Measurements from ENCODE around the gene MAPK8IP2.
"Not testable (repeated sequence)": the region's sequence is repeated elsewhere in the genome, so short reads cannot be mapped to it uniquely, and the experiment has no call there.

The MAPK8IP2 gene

DNA sequence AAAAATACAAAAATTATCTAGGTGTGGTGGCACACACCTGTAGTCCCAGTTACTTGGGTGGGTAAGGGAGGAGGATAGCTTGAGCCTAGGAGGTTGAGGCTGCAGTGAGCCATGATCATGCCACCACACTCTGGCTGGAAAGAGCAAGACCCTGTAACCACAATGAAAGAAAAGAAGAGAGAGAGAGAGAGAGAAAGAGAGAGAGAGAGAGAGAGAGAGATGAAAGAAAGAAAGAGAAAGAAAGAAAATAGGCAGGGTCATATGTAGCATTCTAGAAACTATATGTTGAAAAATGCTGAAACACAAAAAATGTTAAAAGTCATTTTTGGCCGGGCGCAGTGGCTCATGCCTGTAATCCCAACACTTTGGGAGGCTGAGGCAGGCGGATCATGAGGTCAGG, 13.7 kb downstream of the MAPK8IP2 start:
- DNase-seq, result not testable (repeated sequence)

DNA sequence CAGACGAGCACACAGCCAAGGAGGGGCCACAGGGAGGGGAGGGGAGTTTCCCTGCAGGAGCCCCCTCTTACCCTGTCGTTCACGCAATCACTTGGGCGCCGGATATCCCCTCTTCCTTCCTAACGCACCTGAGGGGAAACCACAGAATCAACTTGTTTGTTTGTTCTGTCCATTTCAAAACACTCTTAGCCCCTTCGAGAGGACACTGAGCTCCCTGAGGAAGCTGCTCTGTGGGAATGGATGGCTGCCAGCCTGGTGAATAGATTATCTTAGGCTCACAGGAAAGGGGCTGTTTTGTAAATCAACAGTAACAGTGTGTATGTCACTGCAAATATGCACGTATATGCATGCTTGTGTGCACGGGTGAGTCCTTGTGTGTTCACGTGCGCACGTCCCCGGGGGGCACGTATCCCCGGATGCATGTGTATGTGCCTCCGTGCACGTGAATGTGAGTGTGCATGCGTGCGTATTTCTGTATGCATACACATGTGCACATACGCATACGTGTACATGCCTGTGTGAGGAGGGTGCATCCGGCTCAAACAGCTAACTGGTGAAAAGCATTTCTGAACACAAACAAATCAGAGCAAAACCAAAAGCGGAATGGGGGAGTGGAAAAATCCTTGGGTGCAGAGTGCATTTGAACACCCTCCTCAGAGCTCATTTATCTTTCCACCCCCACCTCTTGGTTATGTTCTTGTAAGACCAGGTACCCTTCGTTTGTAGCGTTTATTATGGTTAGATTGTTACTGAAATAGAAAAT, 20.2 kb downstream of the MAPK8IP2 start:
- DNase-seq, result no peak

DNA sequence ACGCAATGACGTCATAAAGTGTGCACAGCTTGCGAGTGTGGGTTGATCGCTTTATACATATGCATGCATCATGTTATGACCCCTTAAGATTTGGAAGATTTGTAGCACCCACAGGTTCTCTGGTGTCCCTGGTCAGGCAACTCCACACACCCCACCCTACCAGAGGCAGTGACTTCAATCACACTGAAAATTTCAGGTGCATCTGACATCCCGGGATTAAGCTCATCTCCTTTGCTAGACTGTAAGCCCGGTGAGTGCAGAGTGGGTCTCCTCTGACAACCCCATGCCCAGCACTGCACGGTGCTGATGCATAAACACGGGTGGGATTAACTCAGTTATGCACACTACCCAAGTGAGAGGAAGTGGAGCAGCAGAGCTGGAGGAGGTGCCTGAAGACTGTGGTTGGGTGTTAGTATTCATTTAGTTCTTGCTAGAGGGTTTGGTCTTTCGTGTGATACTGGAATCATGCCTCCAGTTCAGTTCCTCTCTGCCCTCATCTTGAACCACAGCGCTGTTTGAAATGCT, 20.8 kb downstream of the MAPK8IP2 start:
- DNase-seq, result no peak

DNA sequence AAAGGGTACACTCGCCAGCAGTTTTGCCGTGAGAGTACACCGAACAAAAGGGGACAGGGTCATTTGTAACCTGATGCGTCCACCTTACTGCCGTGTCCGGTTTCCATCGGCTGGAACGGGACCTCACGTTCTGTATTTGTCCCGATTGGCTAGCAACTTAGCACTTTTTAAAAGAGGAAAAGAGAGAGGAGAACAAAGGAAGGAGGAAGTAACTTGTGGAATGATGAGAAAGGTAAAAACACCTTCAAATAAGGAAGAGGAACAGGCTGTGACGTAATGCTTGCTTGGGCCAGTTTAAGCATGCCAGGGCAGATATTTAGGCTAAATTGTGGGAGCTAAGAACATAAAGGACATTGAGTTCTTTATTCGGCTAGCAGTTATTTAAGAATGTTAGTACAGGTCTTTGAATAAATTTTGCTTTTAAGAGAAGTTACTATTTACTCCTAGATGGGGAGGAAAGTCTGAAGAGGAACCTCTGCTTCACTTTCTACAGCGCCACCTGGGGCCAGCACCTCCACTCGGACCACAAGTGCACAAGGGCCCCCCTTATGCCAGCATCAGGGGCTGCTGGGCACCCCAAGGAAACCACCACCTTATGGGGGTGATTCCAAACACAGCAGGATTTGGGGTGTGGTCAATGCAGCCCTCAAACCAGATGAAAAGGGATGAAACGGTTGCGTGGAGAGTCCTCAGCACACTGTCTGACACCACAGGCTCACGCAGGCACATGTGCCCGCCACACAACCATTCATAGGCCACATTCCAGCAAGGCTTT, 21.5 kb downstream of the MAPK8IP2 start:
- DNase-seq, result peak; percentile 54

DNA sequence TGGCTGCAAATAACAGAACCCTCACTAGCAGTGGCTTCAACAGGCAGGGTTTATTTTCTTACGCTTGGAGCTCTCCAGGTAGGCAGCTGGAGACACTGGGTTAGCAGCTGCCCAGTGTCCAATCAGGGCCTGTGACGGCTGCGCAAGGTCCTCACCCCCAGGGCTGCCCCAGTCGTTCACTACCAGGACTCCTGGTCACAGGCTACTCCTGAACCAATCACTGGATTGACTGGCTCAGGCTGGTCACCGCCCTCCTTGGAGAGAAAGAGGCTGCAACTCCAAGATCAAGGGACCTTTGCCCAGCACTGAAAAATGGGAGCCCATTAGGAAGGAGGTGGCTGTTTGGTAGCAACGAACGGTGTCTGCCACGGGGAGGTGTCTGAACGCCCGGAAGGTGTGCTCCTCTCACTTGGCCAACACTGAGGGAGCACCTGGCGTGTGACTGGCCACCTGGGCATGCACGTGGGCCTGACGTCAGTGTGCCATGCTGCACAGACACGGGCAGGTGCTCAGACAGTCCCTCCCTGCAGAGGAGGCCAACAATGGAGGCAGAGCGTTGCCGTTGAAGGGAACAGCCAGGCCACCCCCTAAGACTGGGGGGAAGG, 22.2 kb downstream of the MAPK8IP2 start:
- DNase-seq, result peak; percentile 91

DNA sequence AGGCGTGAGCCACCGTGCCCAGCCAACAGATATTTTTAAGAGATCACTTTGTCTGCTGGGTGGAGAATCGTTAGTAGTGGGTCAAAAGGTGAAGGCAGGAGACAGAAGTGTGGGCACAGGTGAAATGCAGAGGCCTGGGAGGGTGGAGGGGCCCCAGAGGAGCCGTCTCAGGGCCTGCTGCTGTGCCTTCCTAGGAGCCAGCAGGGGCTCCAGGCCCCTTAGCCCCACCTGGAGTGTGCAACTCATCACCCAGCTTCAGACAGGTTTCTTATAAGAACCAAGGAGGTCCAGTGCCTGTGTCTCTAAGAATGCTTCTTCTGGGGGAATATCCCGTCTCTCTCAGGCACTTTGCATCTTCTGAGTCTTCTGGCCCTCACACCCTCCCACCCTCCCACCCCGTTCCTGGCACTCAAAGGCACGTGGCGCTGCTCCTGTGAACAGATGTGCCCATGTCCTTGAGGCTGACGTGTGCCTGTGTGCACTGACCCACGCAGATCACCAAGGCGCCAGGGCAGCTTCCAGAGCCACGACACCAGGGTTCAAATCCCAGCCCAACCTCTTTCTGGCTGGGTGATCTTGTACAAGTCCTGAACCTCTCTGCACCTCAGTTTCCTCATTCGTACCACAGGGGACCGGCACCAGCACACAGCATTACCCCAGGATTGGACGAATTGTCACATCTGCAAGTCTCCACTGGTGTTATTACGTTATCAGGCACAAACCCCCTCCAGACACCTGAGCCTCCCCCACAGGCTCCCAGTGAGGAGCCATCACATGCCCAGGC, 23.9 kb downstream of the MAPK8IP2 start:
- no peak for DNase-seq

DNA sequence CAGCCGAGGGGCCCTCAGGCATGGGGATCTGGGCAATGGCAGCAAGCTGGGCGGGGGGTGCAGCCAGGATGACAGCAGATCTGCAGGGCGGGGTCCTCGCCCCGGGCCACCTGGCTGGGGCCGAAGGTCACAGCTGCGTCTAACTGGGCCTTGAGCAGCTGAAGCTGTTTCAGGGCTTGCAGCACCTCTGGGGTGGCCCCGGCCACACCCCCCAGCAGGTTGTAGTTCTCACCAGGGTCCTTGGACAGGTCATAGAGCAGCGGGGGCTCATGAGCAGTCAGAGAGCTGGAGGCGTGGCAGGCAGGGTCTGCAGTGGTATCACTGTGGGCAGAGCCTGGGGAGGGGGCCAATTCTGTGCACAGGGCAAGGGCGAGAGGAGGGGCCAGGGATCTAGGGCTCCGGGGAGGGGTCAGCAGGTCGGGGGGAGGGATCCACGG, 24.6 kb downstream of the MAPK8IP2 start:
- no peak for DNase-seq

DNA sequence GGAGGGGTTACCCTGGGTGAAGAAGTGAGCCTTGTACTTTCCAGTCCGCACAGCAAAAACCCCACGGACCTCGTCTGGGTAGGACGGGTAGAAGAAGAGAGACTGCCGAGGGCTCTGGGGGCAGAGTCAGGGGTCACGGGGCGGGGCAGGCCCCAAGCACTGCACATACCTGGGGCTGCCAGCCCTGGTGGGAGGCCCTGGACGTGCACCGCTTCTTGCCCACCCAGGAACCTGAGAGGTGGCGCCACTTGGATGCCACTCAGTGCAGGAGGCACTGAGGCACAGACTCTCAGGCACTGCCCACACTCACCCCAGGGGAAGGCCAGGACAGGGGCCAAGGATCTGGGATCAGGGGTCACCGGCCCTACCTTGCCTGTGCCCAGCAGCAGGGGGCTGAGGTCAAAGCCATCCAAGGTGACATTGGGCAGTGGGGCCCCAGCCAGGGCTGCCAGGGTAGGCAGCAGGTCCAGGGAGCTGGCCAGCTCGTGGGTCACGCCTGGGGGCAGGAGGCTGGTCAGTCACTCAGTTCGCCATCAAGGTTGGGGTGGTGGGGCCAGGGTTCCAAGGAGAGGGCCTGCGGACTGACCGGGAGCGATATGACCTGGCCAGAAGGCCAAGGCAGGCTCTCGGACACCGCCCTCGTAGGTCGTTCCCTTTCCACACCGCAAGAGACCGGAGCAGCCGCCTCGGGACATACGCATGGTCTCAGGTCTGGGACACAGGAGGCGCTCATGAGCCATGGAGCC, 25.1 kb downstream of the MAPK8IP2 start:
- no peak for DNase-seq

DNA sequence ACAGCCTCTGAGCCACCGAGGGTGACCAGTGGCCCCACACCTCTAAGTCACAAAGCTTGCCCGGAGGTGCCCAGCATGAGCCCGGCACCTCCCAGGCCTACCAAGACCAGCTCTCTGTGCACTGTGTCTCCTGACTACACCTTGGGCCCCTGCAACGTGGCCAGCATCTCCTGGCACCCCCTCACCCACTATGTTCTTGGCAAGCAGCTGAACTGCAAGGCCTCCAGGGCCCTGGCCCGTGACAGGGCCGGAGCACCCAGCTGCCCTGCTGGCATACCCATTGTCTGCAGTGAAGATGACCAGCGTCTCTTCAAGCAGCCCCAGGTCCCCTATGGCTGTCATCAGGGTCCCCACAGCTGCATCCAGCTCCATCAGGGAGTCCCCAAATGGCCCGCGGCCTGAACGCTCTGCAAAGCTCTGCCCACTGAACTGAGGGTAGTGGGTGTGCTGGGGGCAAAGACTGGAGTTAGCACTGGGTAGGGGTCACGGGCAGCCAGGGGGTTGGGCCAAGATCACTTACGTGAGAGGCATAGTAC, 25.8 kb downstream of the MAPK8IP2 start:
- DNase-seq, result no peak

DNA sequence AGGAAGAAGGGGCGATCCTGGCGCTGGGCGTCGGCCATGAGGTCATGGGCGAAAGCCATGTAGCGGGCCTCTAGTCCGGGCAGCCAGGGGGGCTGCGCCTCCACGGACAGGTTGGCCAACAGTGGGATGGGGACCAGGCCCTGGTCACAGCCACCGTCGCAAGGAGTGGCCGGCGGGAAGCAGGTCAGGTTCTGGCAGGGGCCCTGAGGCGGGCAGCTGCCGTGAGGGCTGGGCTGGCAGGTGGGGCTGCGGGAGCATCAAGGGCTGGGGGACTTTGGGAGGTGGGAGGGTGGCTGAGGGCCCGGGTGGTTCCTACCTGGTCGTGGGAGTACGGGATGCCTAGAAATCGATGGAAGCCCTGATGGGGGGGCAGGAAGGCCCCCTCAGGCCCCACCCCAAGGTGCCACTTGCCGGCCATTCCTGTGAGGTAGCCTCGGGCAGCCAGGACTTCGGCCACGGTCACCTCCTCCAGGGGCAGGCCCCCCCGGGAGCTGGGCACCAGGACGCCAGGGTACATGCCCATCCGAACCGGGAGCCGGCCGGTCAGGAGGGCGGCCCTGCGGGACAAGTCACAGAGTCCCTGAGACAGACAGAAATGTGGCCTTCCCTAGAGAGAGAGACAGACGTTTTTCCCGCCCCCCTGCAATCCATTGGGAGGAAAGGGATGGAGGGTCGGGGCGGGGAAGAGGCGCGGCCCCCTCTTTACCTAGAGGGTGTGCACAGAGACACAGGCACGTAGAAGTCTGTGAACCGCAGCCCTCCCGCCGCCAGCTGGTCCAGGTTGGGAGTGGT, 26.5 kb downstream of the MAPK8IP2 start:
- no peak for DNase-seq

DNA sequence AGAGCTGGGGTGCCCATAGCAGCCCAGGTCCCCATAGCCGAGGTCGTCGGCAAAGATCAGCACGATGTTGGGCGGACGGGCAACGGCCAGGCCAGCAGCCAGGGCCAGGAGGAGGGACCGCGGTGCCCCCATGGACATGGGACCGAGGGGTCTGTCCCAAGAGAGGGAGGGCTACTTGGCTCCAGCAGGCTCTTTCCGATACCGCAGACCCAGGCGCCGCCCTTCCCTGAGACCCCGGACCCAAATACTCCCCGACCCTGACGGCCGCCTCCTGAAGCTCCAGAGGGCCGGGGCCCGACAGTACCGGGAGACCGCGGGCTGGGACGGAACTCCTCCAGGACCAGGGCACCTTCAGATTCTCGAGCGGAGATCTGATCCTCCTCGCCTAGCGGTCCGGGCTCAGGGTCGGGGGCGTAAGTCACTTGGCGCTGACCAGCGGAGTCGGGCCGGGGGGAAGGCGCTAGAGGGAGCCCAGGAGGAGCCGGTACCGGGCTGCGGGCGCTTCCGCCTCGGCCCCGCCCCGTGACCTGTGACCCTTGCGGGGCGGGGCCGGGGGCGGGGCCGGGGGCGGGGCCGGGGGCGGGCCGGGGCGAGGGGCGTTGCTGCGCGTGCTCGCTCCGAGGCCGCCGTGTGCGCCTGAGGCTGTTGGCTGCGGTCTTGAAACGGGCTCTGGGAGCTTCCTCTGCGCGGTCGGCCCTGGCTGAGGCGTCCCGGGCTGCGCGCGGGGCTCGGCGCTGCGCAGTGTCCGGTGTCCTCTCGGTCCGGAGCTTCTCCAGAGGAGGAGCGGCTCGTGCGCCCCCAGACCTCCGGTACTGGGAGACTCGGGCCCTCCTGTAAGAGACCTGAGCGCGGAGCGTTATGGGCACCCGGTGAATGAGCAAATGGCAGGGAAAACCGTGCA, 27.3 kb downstream of the MAPK8IP2 start, which contains the start of gene ARSA:
TSS of gene ARSA (minus strand) at position 511 of the 901 bp plus-strand sequence. CDS start at position 138, 373 bp downstream.
- DNase-seq, result peak; percentile 39

DNA sequence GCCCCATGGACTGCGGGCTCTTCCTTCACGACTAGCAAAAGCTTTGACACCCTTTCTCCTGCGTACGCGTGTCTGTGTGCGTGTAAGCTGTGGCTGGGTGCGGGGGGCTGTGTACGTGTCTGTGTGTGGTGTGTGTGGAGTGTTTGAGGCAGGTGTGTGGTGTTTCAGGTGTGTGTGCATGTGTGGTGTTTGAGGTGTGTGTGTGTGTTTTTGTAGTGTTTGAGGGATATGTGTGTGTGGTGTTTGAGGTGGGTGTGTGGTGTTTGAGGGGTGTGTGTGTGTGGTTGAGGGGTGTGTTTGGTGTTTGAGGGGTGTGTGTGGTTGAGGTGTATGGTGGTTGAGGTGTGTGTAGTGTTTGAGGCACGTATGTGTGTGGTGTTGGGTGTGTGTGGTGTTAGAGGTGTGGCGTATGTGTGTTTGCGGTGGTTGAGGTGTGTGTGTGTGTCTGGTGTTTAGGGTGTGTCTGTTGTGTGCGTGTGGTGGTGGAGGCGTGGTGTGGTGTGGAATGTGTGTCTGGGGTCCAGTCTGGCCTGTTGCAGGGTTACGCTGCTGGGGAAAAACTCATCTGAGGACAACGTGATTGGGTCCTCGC, 28.0 kb downstream of the MAPK8IP2 start:
- DNase-seq, result no peak

DNA sequence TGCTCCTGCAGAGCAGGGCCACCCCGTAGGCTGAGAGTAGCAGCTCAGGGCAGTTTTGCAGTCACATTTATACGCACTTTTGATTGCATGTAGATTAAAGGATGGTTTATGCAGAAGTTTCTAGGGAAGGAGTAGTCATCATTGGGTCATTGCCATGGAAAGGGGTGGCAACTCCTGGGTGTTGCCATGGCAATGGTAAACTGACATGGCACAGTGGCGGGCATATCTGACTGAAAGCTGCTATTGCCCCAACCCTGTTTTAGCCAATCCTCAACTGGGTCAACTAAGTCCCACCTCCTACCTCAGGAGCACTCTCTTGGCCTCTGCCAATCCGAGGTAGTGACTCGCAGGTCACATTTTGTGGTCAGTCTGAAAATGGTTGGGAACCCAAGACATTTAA, 29.8 kb downstream of the MAPK8IP2 start:
- DNase-seq, result no peak

DNA sequence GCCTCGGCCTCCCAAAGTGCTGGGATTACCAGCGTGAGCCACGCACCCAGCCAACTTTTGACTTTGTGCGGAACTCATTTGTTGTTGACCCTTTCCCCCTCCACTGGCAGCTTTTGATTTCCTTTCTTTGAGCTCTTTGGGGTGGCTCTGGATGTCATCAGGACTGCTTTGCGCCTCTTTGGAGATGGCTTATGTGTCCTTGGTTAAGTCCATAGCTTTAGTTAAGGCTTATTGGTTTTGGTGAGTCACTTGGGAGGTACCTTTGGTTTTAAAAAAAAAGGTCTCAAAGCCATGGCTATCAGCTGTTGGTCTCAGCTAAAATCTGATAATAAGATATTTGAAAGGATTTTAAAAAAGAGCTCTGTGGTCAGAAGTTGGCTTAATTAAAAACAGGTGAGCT, 32.5 kb downstream of the MAPK8IP2 start:
- no peak for DNase-seq

DNA sequence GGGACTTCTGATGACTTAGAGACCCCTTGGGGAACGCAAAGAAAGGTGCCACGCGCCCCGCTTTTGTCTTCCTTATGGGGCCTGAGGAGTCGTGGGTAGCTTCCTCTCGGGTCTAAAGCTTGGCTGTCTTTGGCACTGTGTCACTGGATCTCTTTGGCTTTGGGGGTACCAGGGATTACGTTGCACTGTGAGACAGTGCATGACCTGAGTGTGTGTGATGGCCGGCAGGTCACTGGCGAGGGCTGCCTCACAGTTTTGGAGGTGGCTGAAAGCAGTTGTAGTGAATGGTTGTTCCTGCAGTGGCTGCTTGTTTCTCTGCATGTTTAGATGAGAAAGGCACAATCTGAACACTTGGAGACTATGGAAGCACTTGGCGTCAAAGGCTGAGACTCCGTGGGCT, 33.2 kb downstream of the MAPK8IP2 start:
- no peak for DNase-seq

DNA sequence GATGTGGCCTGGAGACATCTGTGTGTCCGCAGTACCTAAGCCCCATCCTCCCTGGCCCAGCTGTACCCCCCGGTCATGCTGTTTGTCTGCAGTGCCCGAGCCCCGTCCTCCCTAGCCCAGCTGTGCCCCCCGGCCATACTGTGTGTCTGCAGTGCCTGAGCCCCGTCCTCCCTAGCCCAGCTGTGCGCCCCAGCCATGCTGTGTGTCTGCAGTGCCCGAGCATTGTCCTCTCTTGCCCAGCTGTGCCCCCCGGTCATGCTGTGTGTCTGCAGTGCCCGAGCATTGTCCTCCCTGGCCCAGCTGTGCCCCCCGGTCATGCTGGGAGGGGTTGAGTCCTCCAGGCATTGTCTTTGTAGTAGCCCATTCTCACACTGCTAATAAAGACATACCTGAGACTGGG, 35.0 kb downstream of the MAPK8IP2 start:
- DNase-seq, result no peak

DNA sequence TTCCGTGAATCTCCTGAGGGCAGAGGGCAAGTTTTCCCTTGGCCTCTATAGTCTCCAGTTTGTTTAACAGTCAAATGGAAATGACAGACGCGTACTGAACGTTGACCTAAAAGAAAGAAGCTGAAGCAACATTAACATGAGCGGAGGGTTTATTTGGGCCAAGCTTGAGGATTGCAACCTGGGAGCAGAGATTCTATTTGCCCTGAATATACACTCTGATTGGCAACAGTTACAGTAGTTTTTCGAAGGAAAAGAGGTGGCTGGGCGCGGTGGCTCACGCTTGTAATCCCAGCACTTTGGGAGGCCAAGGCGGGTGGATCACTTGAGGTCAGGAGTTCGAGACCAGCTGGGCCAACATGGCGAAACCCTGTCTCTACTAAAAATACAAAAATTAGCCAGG, 39.7 kb downstream of the MAPK8IP2 start:
- not testable (repeated sequence) for DNase-seq

DNA sequence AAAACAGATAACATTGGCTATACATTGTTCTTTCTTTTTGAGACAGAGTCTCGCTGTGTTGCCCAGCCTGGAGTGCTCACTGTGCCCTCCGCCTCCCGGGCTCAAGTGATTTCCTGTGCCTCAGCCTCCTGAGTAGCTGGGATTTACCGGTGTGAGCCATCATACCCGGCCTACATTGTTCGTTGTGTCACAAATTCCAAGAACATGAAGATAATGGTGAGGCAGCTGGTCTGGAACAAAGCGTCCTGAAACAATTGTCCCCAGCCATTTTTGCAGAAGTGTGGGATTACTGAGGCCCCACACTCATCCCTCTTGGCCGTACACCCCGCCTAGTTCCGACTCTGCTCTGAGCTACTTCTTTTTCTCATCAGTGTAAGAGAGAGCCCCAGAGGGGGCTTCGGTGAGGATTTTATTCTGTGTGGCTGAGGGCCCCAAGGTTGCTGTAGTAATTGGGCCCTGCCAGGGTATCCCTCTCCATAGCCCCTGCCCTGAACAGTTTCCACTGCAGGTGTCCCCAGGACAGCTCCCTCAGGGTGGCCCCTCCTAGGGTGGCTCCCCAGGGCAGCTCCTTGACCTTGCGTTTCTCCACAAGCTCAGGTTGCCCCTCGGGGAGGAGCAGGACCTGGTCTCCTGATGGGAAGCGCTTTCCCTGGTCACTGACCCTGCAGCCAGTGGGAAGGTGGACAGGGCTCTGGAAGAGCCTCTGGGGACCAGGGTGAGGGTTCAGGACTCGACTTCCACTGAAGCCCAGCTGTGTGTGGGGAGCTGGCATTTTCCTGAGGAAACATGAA, 40.5 kb downstream of the MAPK8IP2 start:
- DNase-seq, result no peak

Measured in DMS153 (cell line).